Omental fat pad (tissue), 4 donors: ENCODE results near the gene FBXO28. TPM values are rescaled to one million over a fixed set of nuclear protein-coding genes. Genes with fewer than 3 reads are reported as not detected.

ENCODE experiments used
- ATAC-seq: fragments of 150-250 bp; one replicate; pipeline ENCODE4 v1.9.1; 2016; ENCODE audit warnings: mild to moderate bottlenecking, moderate library complexity; ENCODE audit not compliant: low FRiP score
- DNase-seq: peaks from one replicate; pipeline ENCODE4 v3.0.0-alpha.2; 2019; ENCODE audit warnings: low spot score
- total RNA-seq, 4 donors: library from RNA; depleted of rRNA; stranded (reverse); fragments of >200 nt; gene quantifications; one replicate each; pipeline ENCODE4 v1.1.0, GENCODE V29; 2016
- TF ChIP-seq, protein P1 (sequence below), 3 donors: fragments of 450-650 bp; IDR thresholded peaks; one replicate each; pipeline ENCODE4 v1.5.1; 2016 to 2017; ENCODE audit warnings: antibody characterized with exemption in 3 of 3, mild to moderate bottlenecking in 3 of 3, moderate library complexity in 2 of 3

FBXO28 gene
- total RNA-seq, 4 donors from 2014 or later = 24.9 to 32.7 (median 27.6) TPM

DNA sequence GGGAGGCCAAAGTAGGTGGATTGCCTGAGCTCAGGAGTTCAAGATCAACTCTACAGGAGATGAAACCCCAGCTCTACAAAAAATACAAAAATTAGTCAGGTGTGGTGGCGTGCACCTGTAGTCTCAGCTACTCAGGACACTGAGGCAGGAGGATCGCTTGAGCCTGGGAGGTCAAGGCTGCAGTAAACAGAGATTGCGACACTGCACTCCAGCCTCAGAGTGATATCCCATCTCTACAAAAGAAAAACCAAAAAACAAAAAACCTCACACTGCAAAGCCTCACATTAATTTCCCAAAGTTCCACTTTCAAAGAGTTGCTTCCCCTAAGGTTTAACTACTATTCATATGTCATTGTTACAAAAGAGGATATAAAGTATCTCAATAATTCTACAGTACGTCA is 29.0 kb upstream of the FBXO28 start:
- ATAC-seq (no peak), DNase-seq (no peak)
- TF ChIP-seq, protein P1, sequence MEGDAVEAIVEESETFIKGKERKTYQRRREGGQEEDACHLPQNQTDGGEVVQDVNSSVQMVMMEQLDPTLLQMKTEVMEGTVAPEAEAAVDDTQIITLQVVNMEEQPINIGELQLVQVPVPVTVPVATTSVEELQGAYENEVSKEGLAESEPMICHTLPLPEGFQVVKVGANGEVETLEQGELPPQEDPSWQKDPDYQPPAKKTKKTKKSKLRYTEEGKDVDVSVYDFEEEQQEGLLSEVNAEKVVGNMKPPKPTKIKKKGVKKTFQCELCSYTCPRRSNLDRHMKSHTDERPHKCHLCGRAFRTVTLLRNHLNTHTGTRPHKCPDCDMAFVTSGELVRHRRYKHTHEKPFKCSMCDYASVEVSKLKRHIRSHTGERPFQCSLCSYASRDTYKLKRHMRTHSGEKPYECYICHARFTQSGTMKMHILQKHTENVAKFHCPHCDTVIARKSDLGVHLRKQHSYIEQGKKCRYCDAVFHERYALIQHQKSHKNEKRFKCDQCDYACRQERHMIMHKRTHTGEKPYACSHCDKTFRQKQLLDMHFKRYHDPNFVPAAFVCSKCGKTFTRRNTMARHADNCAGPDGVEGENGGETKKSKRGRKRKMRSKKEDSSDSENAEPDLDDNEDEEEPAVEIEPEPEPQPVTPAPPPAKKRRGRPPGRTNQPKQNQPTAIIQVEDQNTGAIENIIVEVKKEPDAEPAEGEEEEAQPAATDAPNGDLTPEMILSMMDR (IDR thresholded peaks at IDR 0.05) = no peak

DNA sequence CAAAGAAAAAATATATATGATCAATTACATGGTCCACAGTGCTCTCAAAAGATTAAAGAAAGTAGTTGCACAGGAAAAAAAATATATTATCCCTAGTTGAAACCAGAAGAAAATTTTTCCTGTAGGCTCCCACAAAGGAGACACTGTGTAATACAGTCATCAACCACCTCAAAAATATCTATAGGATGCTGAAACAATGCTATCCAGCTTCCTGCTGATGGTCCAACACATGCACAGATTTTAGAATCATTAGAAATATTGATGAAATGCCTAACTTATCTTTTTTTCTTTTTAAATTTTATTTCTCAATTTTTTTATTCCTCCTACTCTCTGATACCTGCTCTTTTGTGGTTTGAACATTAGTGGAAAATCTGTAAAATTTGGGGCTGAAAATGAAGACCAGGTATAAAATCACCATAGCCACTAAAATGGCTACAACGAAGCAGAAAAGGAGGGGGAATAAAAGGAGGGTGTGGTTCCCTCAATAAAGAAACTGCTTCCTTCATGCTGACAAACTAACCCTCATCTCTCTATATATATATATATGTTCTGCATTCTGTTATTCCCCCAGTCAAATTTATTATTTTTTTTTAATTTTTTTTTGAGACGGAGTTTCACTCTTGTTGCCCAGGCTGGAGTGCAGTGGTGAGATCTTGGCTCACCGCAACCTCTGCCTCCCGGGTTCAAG is 28.3 kb upstream of the FBXO28 start:
- TF ChIP-seq, protein P1 (IDR thresholded peaks at IDR 0.05) = no peak
- no peak for ATAC-seq
- no peak for DNase-seq

DNA sequence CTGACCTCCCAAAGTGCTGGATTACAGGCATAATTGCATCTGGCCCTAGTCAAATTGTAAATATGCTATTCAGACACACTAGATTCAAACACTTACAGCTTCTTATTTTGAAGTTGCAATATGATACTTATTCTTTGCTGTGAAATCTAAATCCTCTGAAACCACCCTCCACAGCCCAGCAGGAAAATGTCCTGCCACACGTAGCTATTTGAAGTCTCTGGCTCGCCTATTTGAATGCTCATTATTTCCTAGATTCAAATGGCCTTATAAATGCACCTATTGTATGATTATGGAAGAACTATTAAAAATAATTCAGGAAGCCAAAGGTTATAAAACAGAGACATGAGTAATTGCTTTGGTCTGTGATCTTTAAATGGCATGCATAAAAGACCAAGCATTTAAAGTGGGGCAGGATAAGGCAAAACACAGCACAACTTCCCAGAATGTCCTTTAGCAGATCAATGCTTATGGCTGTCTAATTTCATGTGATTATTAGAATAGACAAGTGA is 26.6 kb upstream of the FBXO28 start:
- ATAC-seq (no peak), DNase-seq (no peak)
- TF ChIP-seq, protein P1 (IDR thresholded peaks at IDR 0.05) = no peak

DNA sequence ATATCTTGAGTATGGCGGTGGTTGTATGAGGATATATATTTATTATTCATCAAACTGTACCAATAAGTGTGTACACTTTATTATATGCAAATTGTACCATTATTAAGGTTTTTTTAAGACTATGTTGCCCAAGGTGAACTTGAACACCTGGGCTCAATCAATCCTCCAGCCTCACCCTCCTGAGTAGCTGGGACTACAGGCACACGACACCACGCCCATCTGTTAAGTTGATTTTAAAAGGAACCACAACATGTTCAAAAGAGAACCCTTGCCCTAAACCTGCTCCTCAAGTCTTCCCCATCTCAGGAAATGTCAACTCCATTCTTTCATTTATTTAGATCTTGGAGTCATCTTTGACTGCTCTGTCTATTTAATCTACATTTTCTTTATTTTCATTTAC is 24.3 kb upstream of the FBXO28 start:
- DNase-seq (no peak), ATAC-seq (no peak)
- TF ChIP-seq, protein P1 (IDR thresholded peaks at IDR 0.05) = no peak

DNA sequence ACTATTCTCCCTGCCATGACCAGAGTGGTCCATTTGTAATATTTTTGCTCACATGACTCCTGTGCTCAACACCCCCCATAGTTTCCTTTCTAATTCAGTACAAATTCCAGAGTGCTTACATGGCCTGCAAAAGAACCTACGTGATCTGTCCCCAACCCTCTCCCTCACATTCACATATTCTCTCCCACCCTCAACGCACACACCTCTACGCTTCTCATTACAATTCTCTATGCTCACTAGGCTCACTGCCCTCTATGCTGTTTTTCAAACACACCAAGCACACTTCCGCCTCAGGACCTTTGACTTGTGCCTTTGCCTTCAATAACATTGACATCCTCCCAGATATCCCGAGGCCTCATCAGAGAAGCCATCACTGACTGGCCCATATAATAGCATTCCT is 23.8 kb upstream of the FBXO28 start:
- DNase-seq = no peak
- no peak for ATAC-seq
- TF ChIP-seq, protein P1 (IDR thresholded peaks at IDR 0.05) = no peak

DNA sequence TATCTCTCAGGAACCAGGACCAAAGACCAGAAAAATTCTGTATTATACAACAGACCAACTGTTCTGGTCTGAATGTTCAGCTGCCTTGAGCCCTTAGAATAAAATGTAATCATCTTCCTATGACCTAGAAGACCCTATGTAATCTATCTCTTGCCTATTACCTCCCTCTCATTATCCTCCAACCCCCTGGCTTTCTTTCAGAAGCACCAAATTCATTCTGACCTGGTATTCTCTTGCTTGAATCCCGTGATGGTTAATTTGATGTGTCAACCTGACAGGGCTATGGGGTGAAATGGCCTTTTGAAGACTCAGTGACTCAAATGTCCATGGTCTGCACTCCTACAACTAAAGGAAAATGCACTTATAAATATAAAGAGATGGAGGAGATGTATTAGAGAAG is 21.8 kb upstream of the FBXO28 start:
- no peak for DNase-seq
- TF ChIP-seq, protein P1 (IDR thresholded peaks at IDR 0.05) = no peak
- ATAC-seq = no peak

DNA sequence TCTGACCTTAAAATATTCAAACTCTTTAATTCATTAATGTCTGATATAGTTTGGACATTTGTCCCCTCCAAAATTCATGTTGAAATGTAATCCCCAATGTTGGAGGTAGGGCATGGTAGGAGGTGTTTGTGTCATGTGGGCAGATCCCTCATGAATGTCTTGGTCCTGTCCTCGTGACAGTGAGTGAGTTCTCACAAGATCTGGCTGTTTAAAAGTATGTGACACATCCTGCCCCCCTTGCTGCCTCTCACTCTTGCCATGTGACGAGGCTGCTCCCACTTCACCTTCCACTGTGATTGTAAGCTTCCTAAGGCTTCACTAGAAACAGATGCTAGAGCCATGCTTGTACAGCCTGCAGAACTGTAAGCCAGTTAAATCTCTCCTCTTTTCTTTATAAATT is 21.3 kb upstream of the FBXO28 start:
- TF ChIP-seq, protein P1 (IDR thresholded peaks at IDR 0.05) = no peak
- no peak for ATAC-seq
- no peak for DNase-seq
